ENCODE measurements around the gene FAM156B. TPM values are rescaled to one million over a fixed set of nuclear protein-coding genes. Genes with fewer than 3 reads are reported as not detected.

FAM156B gene
- total RNA-seq, 1 experiment from 2014 or later = 11.2 TPM

GRCh38 chrX:52865343-52865998 lies 31.7 kb upstream of the FAM156B start:
- Mint-ChIP-seq H3K9me3 (peaks cover 56 to 72% of the 10 kb centered on the region in 2 experiments), H3K4me1 (no peaks in the 10 kb centered on the region), H3K4me3 (no peak overlapping the region), H3K27me3 (ENCODE audit: low read depth) (peaks cover 15% of the 10 kb centered on the region), H3K36me3 (ENCODE audit: insufficient read depth in 1 of 3, low read depth in 3 of 3) (no peaks in the 10 kb centered on the region; a peak in 2 of 7 replicates), H3K27ac (no peak overlapping the region)
- DNase-seq = no peak
- Histone ChIP-seq H2AK5ac (ENCODE audit: insufficient read length, low read length) (no peak overlapping the region), H3K9me3 (ENCODE audit: control insufficient read depth, low read depth, low read length) (peaks cover 25% of the 10 kb centered on the region), H3K23me2 (ENCODE audit: insufficient read length, low read depth, low read length, poor library complexity, severe bottlenecking) (no peaks in the 10 kb centered on the region), H3K14ac (ENCODE audit: insufficient read depth, low read length) (no peak overlapping the region), H4K5ac (ENCODE audit: insufficient read length, low read depth, low read length) (no peak overlapping the region), H2BK120ac (ENCODE audit: low read depth, low read length, poor library complexity, severe bottlenecking) (no peak overlapping the region), H4K91ac (ENCODE audit: insufficient read length, low read depth, low read length) (no peak overlapping the region), H3K79me2 (ENCODE audit: insufficient read depth, low read length) (no peaks in the 10 kb centered on the region), H3K18ac (ENCODE audit: insufficient read length, low read depth, low read length) (no peak overlapping the region), H3K9ac (ENCODE audit: extremely low read depth, insufficient read length, low read length) (no peak overlapping the region), H3T11ph (ENCODE audit: low read length) (no peak overlapping the region), H3K27me3 (ENCODE audit: insufficient read depth, low read length) (no peaks in the 10 kb centered on the region), H4K20me1 (ENCODE audit: control insufficient read depth, insufficient read depth, insufficient read length) (no peaks in the 10 kb centered on the region), H2AFZ (ENCODE audit: low read length) (no peak overlapping the region), H2BK15ac (ENCODE audit: low read depth, low read length) (no peak overlapping the region), H2BK12ac (ENCODE audit: insufficient read length, low read depth, low read length) (no peak overlapping the region), H3K56ac (ENCODE audit: insufficient read length, low read depth, low read length) (no peak overlapping the region), H4K8ac (replicated peaks; ENCODE audit: insufficient read length, low read depth, low read length) (no peak overlapping the region), H2BK5ac (ENCODE audit: insufficient read length, low read length) (no peak overlapping the region), H3K4me1 (ENCODE audit: insufficient read depth, low read length) (no peaks in the 10 kb centered on the region), H3K4ac (ENCODE audit: low read depth, low read length) (no peak overlapping the region), H3K23ac (ENCODE audit: insufficient read length, low read depth, low read length) (no peak overlapping the region), H3K79me1 (ENCODE audit: insufficient read depth, low read depth, low read length, poor library complexity, severe bottlenecking) (no peaks in the 10 kb centered on the region), H3K27ac (ENCODE audit: insufficient read length, low read depth, low read length) (no peak overlapping the region), H3K4me2 (ENCODE audit: insufficient read depth, insufficient read length, low read length) (no peak overlapping the region), H2BK20ac (ENCODE audit: low read depth, low read length, poor library complexity, severe bottlenecking) (no peak overlapping the region)
- WGBS (ENCODE audit: extremely low coverage, insufficient read length, low lambda C conversion rate) = no CpG with 5 or more reads among the region's 6 CpGs
- no peak for TF ChIP-seq CTCF (conservative IDR thresholded peaks at IDR 0.05)

Measured in H9 (cell line).